Measurements from ENCODE around the gene BCAS3.
"Not testable (repeated sequence)": the region's sequence is repeated elsewhere in the genome, so short reads cannot be mapped to it uniquely, and the experiment has no call there.

Gene BCAS3

GRCh38 chr17:60646701-60647100 lies 30.9 kb upstream of the BCAS3 start:
- Histone ChIP-seq H3K9me3 (ENCODE audit: low read length) (no peaks in the 10 kb centered on the region), H3K4me3 (ENCODE audit: low read depth in 1 of 2, low read length in 2 of 2) (no peak overlapping the region), H3K27me3 (ENCODE audit: control insufficient read depth in 1 of 2, insufficient read depth in 2 of 2, low read length in 2 of 2) (no peaks in the 10 kb centered on the region), H3K4me1 (ENCODE audit: insufficient read depth, low read length) (peaks cover 9% of the 10 kb centered on the region), H3K36me3 (ENCODE audit: insufficient read depth, low read length) (peaks cover 18% of the 10 kb centered on the region), H3K9ac (ENCODE audit: low read length) (no peak overlapping the region), H3K27ac (ENCODE audit: low read depth, low read length) (no peak overlapping the region)

GRCh38 chr17:60647705-60648104 lies 29.9 kb upstream of the BCAS3 start:
- Histone ChIP-seq H3K27ac (ENCODE audit: low read depth, low read length) (no peak overlapping the region), H3K36me3 (ENCODE audit: insufficient read depth, low read length) (peaks cover 18% of the 10 kb centered on the region)

GRCh38 chr17:60652454-60653247 lies 25.0 kb upstream of the BCAS3 start:
- Histone ChIP-seq H3K9me3 (ENCODE audit: low read length) (no peaks in the 10 kb centered on the region), H3K4me3 (ENCODE audit: low read depth in 1 of 2, low read length in 2 of 2) (no peak overlapping the region), H3K4me1 (ENCODE audit: insufficient read depth, low read length) (no peaks in the 10 kb centered on the region), H3K27ac (ENCODE audit: low read depth, low read length) (no peak overlapping the region), H3K9ac (ENCODE audit: low read length) (no peak overlapping the region), H3K27me3 (ENCODE audit: control insufficient read depth in 1 of 2, insufficient read depth in 2 of 2, low read length in 2 of 2) (no peaks in the 10 kb centered on the region), H3K36me3 (ENCODE audit: insufficient read depth, low read length) (peaks cover 24% of the 10 kb centered on the region)

More at GRCh38 chr17:60647705-60648104, 29.9 kb upstream of the BCAS3 start:
- H3K4me1 ChIP-seq (ENCODE audit: insufficient read depth, low read length): peaks cover 5% of the 10 kb centered on the region
- no peak overlapping the region for H3K4me3 ChIP-seq (ENCODE audit: low read depth in 1 of 2, low read length in 2 of 2)
- no peaks in the 10 kb centered on the region for H3K9me3 ChIP-seq (ENCODE audit: low read length)
- H3K27me3 ChIP-seq (ENCODE audit: control insufficient read depth in 1 of 2, insufficient read depth in 2 of 2, low read length in 2 of 2): no peaks in the 10 kb centered on the region
- no peak overlapping the region for H3K9ac ChIP-seq (ENCODE audit: low read length)

GRCh38 chr17:60653569-60653968 lies 24.1 kb upstream of the BCAS3 start:
- H3K27me3 ChIP-seq (ENCODE audit: control insufficient read depth in 1 of 2, insufficient read depth in 2 of 2, low read length in 2 of 2): no peaks in the 10 kb centered on the region
- no peak overlapping the region for H3K4me3 ChIP-seq (ENCODE audit: low read depth in 1 of 2, low read length in 2 of 2)
- no peaks in the 10 kb centered on the region for H3K4me1 ChIP-seq (ENCODE audit: insufficient read depth, low read length)
- H3K36me3 ChIP-seq (ENCODE audit: insufficient read depth, low read length): peaks cover 25% of the 10 kb centered on the region
- no peak overlapping the region for H3K9ac ChIP-seq (ENCODE audit: low read length)
- no peaks in the 10 kb centered on the region for H3K9me3 ChIP-seq (ENCODE audit: low read length)
- H3K27ac ChIP-seq (ENCODE audit: low read depth, low read length): no peak overlapping the region

- Histone ChIP-seq H3K27ac (ENCODE audit: low read depth, low read length) (no peak overlapping the region), H3K4me3 (ENCODE audit: low read depth in 1 of 2, low read length in 2 of 2) (no peak overlapping the region), H3K9me3 (ENCODE audit: low read length) (no peaks in the 10 kb centered on the region), H3K27me3 (ENCODE audit: control insufficient read depth in 1 of 2, insufficient read depth in 2 of 2, low read length in 2 of 2) (no peaks in the 10 kb centered on the region), H3K9ac (ENCODE audit: low read length) (no peak overlapping the region), H3K4me1 (ENCODE audit: insufficient read depth, low read length) (no peaks in the 10 kb centered on the region), H3K36me3 (ENCODE audit: insufficient read depth, low read length) (peaks cover 12% of the 10 kb centered on the region)
These were observed 21.2 kb upstream of the BCAS3 start for GRCh38 chr17:60656499-60656898.

- Histone ChIP-seq H3K9ac (ENCODE audit: low read length) (no peak overlapping the region), H3K27me3 (ENCODE audit: control insufficient read depth in 1 of 2, insufficient read depth in 2 of 2, low read length in 2 of 2) (no peaks in the 10 kb centered on the region), H3K4me1 (ENCODE audit: insufficient read depth, low read length) (no peaks in the 10 kb centered on the region), H3K36me3 (ENCODE audit: insufficient read depth, low read length) (peaks cover 22% of the 10 kb centered on the region), H3K4me3 (ENCODE audit: low read depth in 1 of 2, low read length in 2 of 2) (no peak overlapping the region), H3K27ac (ENCODE audit: low read depth, low read length) (no peak overlapping the region), H3K9me3 (ENCODE audit: low read length) (no peaks in the 10 kb centered on the region)
These were observed 18.5 kb upstream of the BCAS3 start for GRCh38 chr17:60659156-60659555.

- Histone ChIP-seq H3K36me3 (ENCODE audit: insufficient read depth, low read length) (peaks cover 29% of the 10 kb centered on the region), H3K9ac (ENCODE audit: low read length) (no peak overlapping the region), H3K27me3 (ENCODE audit: control insufficient read depth in 1 of 2, insufficient read depth in 2 of 2, low read length in 2 of 2) (no peaks in the 10 kb centered on the region), H3K4me3 (ENCODE audit: low read depth in 1 of 2, low read length in 2 of 2) (no peak overlapping the region), H3K9me3 (ENCODE audit: low read length) (no peaks in the 10 kb centered on the region), H3K27ac (ENCODE audit: low read depth, low read length) (no peak overlapping the region), H3K4me1 (ENCODE audit: insufficient read depth, low read length) (no peaks in the 10 kb centered on the region)
These were observed 16.2 kb upstream of the BCAS3 start for GRCh38 chr17:60661489-60661888.

GRCh38 chr17:60664022-60664421 lies 13.6 kb upstream of the BCAS3 start:
- Histone ChIP-seq H3K27ac (ENCODE audit: low read depth, low read length) (no peak overlapping the region), H3K4me1 (ENCODE audit: insufficient read depth, low read length) (no peaks in the 10 kb centered on the region), H3K9me3 (ENCODE audit: low read length) (no peaks in the 10 kb centered on the region), H3K4me3 (ENCODE audit: low read depth in 1 of 2, low read length in 2 of 2) (no peak overlapping the region), H3K27me3 (ENCODE audit: control insufficient read depth in 1 of 2, insufficient read depth in 2 of 2, low read length in 2 of 2) (no peaks in the 10 kb centered on the region), H3K9ac (ENCODE audit: low read length) (no peak overlapping the region), H3K36me3 (ENCODE audit: insufficient read depth, low read length) (peaks cover 19% of the 10 kb centered on the region)

- H3K36me3 ChIP-seq (ENCODE audit: insufficient read depth, low read length): peaks cover 19% of the 10 kb centered on the region
- no peak overlapping the region for H3K9ac ChIP-seq (ENCODE audit: low read length)
- no peak overlapping the region for H3K27ac ChIP-seq (ENCODE audit: low read depth, low read length)
- no peak overlapping the region for H3K4me3 ChIP-seq (ENCODE audit: low read depth in 1 of 2, low read length in 2 of 2)
- H3K4me1 ChIP-seq (ENCODE audit: insufficient read depth, low read length): no peaks in the 10 kb centered on the region
- no peaks in the 10 kb centered on the region for H3K27me3 ChIP-seq (ENCODE audit: control insufficient read depth in 1 of 2, insufficient read depth in 2 of 2, low read length in 2 of 2)
- H3K9me3 ChIP-seq (ENCODE audit: low read length): no peaks in the 10 kb centered on the region
These were observed 12.0 kb upstream of the BCAS3 start for GRCh38 chr17:60665602-60666001.

GRCh38 chr17:60668741-60669140 lies 8.9 kb upstream of the BCAS3 start:
- H3K9ac ChIP-seq (ENCODE audit: low read length); H3K36me3 ChIP-seq (ENCODE audit: insufficient read depth, low read length); H3K27ac ChIP-seq (ENCODE audit: low read depth, low read length); H3K27me3 ChIP-seq (ENCODE audit: control insufficient read depth in 1 of 2, insufficient read depth in 2 of 2, low read length in 2 of 2); H3K4me3 ChIP-seq (ENCODE audit: low read depth in 1 of 2, low read length in 2 of 2); H3K9me3 ChIP-seq (ENCODE audit: low read length); H3K4me1 ChIP-seq (ENCODE audit: insufficient read depth, low read length): not testable (repeated sequence)

- no peaks in the 10 kb centered on the region for H3K27me3 ChIP-seq (ENCODE audit: control insufficient read depth in 1 of 2, insufficient read depth in 2 of 2, low read length in 2 of 2)
- H3K4me3 ChIP-seq (ENCODE audit: low read depth in 1 of 2, low read length in 2 of 2): no peak overlapping the region
- no peaks in the 10 kb centered on the region for H3K9me3 ChIP-seq (ENCODE audit: low read length)
- no peak overlapping the region for H3K27ac ChIP-seq (ENCODE audit: low read depth, low read length)
- no peak overlapping the region for H3K9ac ChIP-seq (ENCODE audit: low read length)
- no peaks in the 10 kb centered on the region for H3K36me3 ChIP-seq (ENCODE audit: insufficient read depth, low read length)
- no peaks in the 10 kb centered on the region for H3K4me1 ChIP-seq (ENCODE audit: insufficient read depth, low read length)
These were observed 6.2 kb upstream of the BCAS3 start for GRCh38 chr17:60671482-60671881.

GRCh38 chr17:60674637-60675036 lies 3.0 kb upstream of the BCAS3 start:
- H3K36me3 ChIP-seq (ENCODE audit: insufficient read depth, low read length); H3K9ac ChIP-seq (ENCODE audit: low read length); H3K9me3 ChIP-seq (ENCODE audit: low read length); H3K4me1 ChIP-seq (ENCODE audit: insufficient read depth, low read length); H3K27ac ChIP-seq (ENCODE audit: low read depth, low read length); H3K27me3 ChIP-seq (ENCODE audit: control insufficient read depth in 1 of 2, insufficient read depth in 2 of 2, low read length in 2 of 2); H3K4me3 ChIP-seq (ENCODE audit: low read depth in 1 of 2, low read length in 2 of 2): not testable (repeated sequence)
